Astrocyte of the cerebellum (primary cell): ENCODE measurements around the gene PRRC1.

Experiments
- DNase-seq: peaks from one replicate; pipeline ENCODE4 v3.0.0-alpha.2; 2011; ENCODE audit warnings: low read depth
- H3K4me3 ChIP-seq: 2 replicates; pipeline ENCODE4 v1.5.1; 2011; ENCODE audit warnings: mild to moderate bottlenecking, low read depth, low read length, moderate library complexity
- CTCF ChIP-seq: IDR thresholded peaks from 2 replicates; pipeline ENCODE4 v1.5.1; 2012; ENCODE audit warnings: low read length, low read depth, moderate library complexity, mild to moderate bottlenecking; ENCODE audit errors: missing control alignments
- in situ Hi-C: cut with HindIII; loops from 2 replicates; pipeline ENCODE4 v1.10.0; 2017; ENCODE audit warnings: low sequenced_read_pairs

Gene PRRC1

GRCh38 chr5:127585661-127586060 lies 68.2 kb downstream of the PRRC1 start:
- DNase-seq = no peak
- TF ChIP-seq CTCF = no peak
- in situ Hi-C loops = no loop called here
- no peak overlapping the region for H3K4me3 ChIP-seq

- in situ Hi-C loops = no loop called here
- no peak overlapping the region for H3K4me3 ChIP-seq
- no peak for TF ChIP-seq CTCF
- no peak for DNase-seq
These were observed 68.8 kb downstream of the PRRC1 start for GRCh38 chr5:127586066-127586770.

GRCh38 chr5:127586811-127587210 lies 69.4 kb downstream of the PRRC1 start:
- in situ Hi-C loops = no loop called here
- DNase-seq = no peak
- no peak overlapping the region for H3K4me3 ChIP-seq
- no peak for TF ChIP-seq CTCF

DNA sequence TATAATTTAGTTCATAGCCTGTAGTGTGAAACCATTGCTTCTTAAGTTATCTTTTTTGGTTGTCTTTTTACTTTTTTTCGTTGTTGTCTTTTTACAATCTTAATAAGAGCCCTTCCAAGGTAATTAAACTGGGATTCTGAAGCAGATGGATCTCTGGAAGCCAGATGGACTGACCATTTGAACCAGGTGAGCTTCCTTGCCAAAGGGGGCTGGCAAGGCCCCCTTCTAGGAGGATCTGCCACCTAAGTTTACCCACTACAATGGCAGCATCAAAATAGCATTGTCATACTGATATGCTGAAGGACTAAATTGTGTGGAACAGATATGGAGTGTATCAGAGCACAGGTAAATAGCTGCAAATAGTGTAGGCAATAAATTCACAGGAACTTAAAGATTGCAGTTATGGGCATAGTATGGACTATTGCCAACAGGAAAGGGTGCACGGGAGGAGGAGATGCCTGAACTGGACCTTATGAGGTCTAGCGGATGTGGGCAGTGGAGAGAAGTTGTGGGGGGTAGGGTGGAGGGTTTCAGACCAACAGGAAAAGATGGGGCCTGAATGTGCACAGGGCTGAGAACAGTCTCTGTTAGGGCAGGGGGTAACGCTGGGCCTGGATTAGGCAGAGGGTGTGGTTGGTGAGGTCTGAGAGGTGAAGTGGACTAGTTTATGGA lies 69.9 kb downstream of the PRRC1 start:
- no peak for TF ChIP-seq CTCF
- in situ Hi-C loops = no loop called here
- no peak for DNase-seq
- no peak overlapping the region for H3K4me3 ChIP-seq

- H3K4me3 ChIP-seq = no peak overlapping the region
- in situ Hi-C loops = no loop called here
- no peak for DNase-seq
- no peak for TF ChIP-seq CTCF
These were observed 70.9 kb downstream of the PRRC1 start for GRCh38 chr5:127588368-127588767.

GRCh38 chr5:127589309-127590030 lies 72.0 kb downstream of the PRRC1 start:
- in situ Hi-C loops = no loop called here
- no peak for DNase-seq
- H3K4me3 ChIP-seq = no peak overlapping the region
- no peak for TF ChIP-seq CTCF
